Panc1 (cell line): Measurements from ENCODE around the gene PRKG1. TPM values are rescaled to one million over a fixed set of nuclear protein-coding genes. Genes with fewer than 3 reads are reported as not detected.

Experiments
- ATAC-seq: fragments of 200-7000 bp; cut with Tn5 transposase; 2 replicates; pipeline ENCODE4 v1.9.1; 2020; ENCODE audit warnings: mild to moderate bottlenecking, moderate library complexity
- BruUV-seq: library from RNA; stranded (reverse); fragments of 400-500 nt; replicated peaks from 2 replicates; lab custom pipeline; 2021; lab: Mats Ljungman, UMichigan
- CTCF ChIA-PET: fragments of 300-600 bp; sonication (Branson Sonifier 250); formaldehyde crosslinking; loops from one replicate; lab custom pipeline; 2022; ENCODE audit warnings: antibody characterized with exemption; lab: Charles Lee
- POLR2A ChIA-PET: fragments of 300-600 bp; sonication (Branson Sonifier 250); formaldehyde crosslinking; loops from one replicate; lab custom pipeline; 2022; ENCODE audit warnings: antibody characterized with exemption; lab: Charles Lee
- DNase-seq: peaks from one replicate; pipeline ENCODE4 v3.0.0-alpha.2; 2010; ENCODE audit warnings: low read depth, low spot score
- H3K27ac ChIP-seq: 2 replicates; pipeline ENCODE4 v1.5.1; 2011; ENCODE audit warnings: mild to moderate bottlenecking, low read length, inconsistent platforms
- H3K27me3 ChIP-seq: fragments of 200-500 bp; sonication (Bioruptor generic); 2 replicates; pipeline ENCODE4 v1.6.0; 2014; ENCODE audit warnings: low read length, inconsistent platforms; ENCODE audit not compliant: control insufficient read depth, insufficient read depth
- H3K36me3 ChIP-seq: fragments of 200-500 bp; sonication (Bioruptor generic); 2 replicates; pipeline ENCODE4 v1.5.1; 2014; ENCODE audit warnings: inconsistent platforms, mild to moderate bottlenecking, low read length, moderate library complexity; ENCODE audit not compliant: control insufficient read depth, insufficient read depth
- H3K4me1 ChIP-seq: 2 replicates; pipeline ENCODE4 v1.5.1; 2011; ENCODE audit warnings: inconsistent platforms, mild to moderate bottlenecking, low read length, moderate library complexity; ENCODE audit not compliant: control insufficient read depth, insufficient read depth
- H3K4me3 ChIP-seq, 2 experiments: 2 replicates each; pipeline ENCODE4 v1.5.1; 2011 to 2012; ENCODE audit warnings: low read depth in 2 of 2, low read length in 2 of 2, mild to moderate bottlenecking in 2 of 2, inconsistent platforms in 1 of 2, moderate library complexity in 1 of 2
- H3K9me3 ChIP-seq: fragments of 200-500 bp; sonication (Bioruptor generic); 2 replicates; pipeline ENCODE4 v1.5.1; 2014; ENCODE audit warnings: low read depth, mild to moderate bottlenecking, inconsistent platforms, low read length, moderate library complexity; ENCODE audit not compliant: control insufficient read depth, insufficient read depth
- POLR2AphosphoS5 ChIP-seq: IDR thresholded peaks from 2 replicates; pipeline ENCODE4 v1.6.1; 2012; ENCODE audit warnings: mild to moderate bottlenecking, low read depth, low read length, moderate library complexity
- SIN3A ChIP-seq: IDR thresholded peaks from 2 replicates; pipeline ENCODE4 v1.6.1; 2012; ENCODE audit warnings: low read depth, mild to moderate bottlenecking, low read length, moderate library complexity, borderline replicate concordance; ENCODE audit not compliant: insufficient read depth
- TCF7L2 ChIP-seq: IDR thresholded peaks from 2 replicates; pipeline ENCODE4 v1.6.1; 2011; ENCODE audit warnings: mild to moderate bottlenecking, low read depth, low read length, inconsistent platforms
- in situ Hi-C: cut with HindIII; loops from 2 replicates; pipeline ENCODE4 v1.10.0; 2016; ENCODE audit warnings: low sequenced_read_pairs, low pct_unique_long_range_greater_than_20kb
- intact Hi-C: fragments of 100-400 bp; cut with micrococcal nuclease; formaldehyde crosslinking; loops from one replicate; pipeline ENCODE4 v1.10.0; 2022; ENCODE audit not compliant: unreplicated experiment
- total RNA-seq: library from RNA; stranded (reverse); gene quantifications from one replicate; pipeline ENCODE4 v1.2.1, GENCODE V29; 2021; ENCODE audit not compliant: unreplicated experiment
- TF ChIP-seq, protein P1 (sequence below): fragments of 450-650 bp; IDR thresholded peaks from 2 replicates; pipeline ENCODE4 v1.5.1; 2017; ENCODE audit warnings: mild to moderate bottlenecking
- TF ChIP-seq, protein P2 (sequence below), 2 experiments: IDR thresholded peaks; 2 replicates each; pipeline ENCODE4 v1.6.1; 2011 to 2012; ENCODE audit warnings: low read depth in 2 of 2, control low read depth in 1 of 2, low read length in 1 of 2, mild to moderate bottlenecking in 1 of 2, moderate library complexity in 1 of 2; ENCODE audit not compliant: insufficient read depth in 1 of 2

PRKG1 gene
- total RNA-seq, 1 experiment from 2014 or later: 0.92 TPM

DNA sequence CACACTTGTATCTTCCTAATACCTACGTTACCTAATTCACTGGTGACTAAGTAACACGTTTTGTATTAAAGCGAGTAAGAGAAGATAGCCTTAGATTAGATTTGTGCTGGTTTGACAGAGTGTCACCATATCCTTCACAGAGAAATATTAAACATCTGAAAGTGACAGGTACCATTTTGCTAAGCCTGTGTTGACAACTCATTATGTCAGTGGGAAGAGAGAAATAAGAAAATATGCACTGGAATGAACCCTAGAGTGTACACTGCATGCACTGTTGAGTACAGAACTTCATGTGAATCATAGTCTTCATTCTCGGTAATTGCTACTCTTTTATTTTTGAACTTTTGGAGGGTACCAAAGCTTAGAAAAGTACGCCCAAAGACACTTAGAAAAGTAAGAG, 10.9 kb downstream of the PRKG1 start:
- intact Hi-C loops: no loop called here
- peaks cover 22% of the 10 kb centered on the region for H3K27me3 ChIP-seq
- CTCF ChIA-PET: no interaction called here

DNA sequence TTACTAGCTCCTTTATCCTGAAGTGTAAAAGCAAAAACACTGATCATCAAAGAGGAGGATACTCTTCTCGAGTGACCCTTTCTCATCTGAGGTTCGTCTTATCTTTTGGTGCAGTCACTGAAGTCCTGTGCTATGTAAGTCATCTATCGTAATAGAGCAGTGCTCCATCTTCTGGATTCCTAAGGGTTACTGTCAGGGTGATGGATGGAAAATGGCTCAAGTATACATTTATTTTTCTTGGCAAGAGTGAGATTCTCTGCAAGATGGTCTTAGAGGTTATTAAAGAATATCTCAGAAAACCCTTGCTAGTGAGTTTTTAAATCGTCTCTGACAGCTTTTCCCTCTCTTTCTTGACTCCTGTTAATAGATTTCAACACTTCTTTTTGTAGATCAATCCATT, 12.4 kb downstream of the PRKG1 start:
- POLR2A ChIA-PET: no interaction called here
- intact Hi-C loops: no loop called here

More for the DNA sequence above, 10.9 kb downstream of the PRKG1 start:
- Histone ChIP-seq H3K27ac (no peak overlapping the region), H3K9me3 (no peaks in the 10 kb centered on the region), H3K4me3 (no peak overlapping the region), H3K4me1 (no peaks in the 10 kb centered on the region), H3K36me3 (no peaks in the 10 kb centered on the region)
- ATAC-seq (no peak), DNase-seq (no peak)
- BruUV-seq: no TSS peak
- in situ Hi-C loops: no loop called here
- POLR2A ChIA-PET: interaction anchor here (0.6 kb wide), 1 partner anchor 61 kb away, joined by 3 read pairs; no protein-coding TSS in a partner anchor
- TF ChIP-seq SIN3A (no peak), TCF7L2 (no peak), POLR2AphosphoS5 (no peak)
- TF ChIP-seq, protein P1, sequence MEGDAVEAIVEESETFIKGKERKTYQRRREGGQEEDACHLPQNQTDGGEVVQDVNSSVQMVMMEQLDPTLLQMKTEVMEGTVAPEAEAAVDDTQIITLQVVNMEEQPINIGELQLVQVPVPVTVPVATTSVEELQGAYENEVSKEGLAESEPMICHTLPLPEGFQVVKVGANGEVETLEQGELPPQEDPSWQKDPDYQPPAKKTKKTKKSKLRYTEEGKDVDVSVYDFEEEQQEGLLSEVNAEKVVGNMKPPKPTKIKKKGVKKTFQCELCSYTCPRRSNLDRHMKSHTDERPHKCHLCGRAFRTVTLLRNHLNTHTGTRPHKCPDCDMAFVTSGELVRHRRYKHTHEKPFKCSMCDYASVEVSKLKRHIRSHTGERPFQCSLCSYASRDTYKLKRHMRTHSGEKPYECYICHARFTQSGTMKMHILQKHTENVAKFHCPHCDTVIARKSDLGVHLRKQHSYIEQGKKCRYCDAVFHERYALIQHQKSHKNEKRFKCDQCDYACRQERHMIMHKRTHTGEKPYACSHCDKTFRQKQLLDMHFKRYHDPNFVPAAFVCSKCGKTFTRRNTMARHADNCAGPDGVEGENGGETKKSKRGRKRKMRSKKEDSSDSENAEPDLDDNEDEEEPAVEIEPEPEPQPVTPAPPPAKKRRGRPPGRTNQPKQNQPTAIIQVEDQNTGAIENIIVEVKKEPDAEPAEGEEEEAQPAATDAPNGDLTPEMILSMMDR: no peak
- TF ChIP-seq, protein P2, sequence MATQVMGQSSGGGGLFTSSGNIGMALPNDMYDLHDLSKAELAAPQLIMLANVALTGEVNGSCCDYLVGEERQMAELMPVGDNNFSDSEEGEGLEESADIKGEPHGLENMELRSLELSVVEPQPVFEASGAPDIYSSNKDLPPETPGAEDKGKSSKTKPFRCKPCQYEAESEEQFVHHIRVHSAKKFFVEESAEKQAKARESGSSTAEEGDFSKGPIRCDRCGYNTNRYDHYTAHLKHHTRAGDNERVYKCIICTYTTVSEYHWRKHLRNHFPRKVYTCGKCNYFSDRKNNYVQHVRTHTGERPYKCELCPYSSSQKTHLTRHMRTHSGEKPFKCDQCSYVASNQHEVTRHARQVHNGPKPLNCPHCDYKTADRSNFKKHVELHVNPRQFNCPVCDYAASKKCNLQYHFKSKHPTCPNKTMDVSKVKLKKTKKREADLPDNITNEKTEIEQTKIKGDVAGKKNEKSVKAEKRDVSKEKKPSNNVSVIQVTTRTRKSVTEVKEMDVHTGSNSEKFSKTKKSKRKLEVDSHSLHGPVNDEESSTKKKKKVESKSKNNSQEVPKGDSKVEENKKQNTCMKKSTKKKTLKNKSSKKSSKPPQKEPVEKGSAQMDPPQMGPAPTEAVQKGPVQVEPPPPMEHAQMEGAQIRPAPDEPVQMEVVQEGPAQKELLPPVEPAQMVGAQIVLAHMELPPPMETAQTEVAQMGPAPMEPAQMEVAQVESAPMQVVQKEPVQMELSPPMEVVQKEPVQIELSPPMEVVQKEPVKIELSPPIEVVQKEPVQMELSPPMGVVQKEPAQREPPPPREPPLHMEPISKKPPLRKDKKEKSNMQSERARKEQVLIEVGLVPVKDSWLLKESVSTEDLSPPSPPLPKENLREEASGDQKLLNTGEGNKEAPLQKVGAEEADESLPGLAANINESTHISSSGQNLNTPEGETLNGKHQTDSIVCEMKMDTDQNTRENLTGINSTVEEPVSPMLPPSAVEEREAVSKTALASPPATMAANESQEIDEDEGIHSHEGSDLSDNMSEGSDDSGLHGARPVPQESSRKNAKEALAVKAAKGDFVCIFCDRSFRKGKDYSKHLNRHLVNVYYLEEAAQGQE (IDR thresholded peaks at IDR 0.05; ENCODE audit: insufficient read depth in 1 of 2, low read depth in 2 of 2, low read length in 1 of 2): no peak

More for the DNA sequence above, 12.4 kb downstream of the PRKG1 start:
- no peak for ATAC-seq
- TF ChIP-seq SIN3A (no peak), POLR2AphosphoS5 (no peak), TCF7L2 (no peak)
- TF ChIP-seq, protein P1: no peak
- no peak for DNase-seq
- H3K4me3 ChIP-seq: no peak overlapping the region
- in situ Hi-C loops: no loop called here
- no peaks in the 10 kb centered on the region for H3K4me1 ChIP-seq
- no TSS peak for BruUV-seq
- H3K27ac ChIP-seq: no peak overlapping the region
- peaks cover 12% of the 10 kb centered on the region; the same call in 1 of the 2 replicates for H3K27me3 ChIP-seq
- no peaks in the 10 kb centered on the region for H3K9me3 ChIP-seq
- H3K36me3 ChIP-seq: no peaks in the 10 kb centered on the region
- CTCF ChIA-PET: no interaction called here
